ENCODE data around the gene AGK.

DNA sequence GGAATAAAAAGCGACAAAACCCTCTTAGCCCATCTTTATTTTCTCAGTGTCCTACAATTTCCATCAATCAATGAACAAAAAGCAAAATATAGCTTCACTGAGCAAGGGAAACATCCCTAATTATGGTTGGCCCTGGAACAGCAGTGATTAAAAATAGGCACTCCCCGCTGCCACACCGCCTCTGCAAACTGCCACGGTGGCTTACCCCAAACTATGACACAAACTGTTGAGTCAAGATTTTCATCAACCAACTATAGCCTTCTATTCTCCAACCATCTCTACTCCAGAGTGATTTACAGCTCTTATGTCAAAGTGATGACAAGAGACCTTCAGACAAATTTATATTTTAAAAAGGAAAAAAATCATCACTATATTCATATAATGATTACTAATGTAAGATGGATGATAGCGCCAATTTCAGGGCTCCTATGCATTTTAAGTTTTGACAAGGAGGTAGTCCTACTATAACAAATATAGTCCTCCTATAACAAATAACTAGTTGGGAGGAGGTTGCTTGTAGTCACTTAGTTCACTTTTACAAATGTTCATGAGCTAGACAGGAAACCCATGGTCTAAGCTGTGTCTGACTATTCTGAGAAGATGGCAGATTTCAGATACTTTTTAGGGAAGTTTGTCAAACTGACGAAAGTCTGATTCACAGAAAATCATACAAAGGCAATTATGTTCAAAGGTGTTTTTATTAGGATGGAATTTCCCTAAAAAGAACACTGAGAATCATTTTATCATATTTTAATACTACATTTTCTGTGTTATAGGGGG is 124.4 kb downstream of the AGK start:
- no peak for TF ChIP-seq POLR2A (IDR thresholded peaks at IDR 0.05)
- TF ChIP-seq, protein P1, sequence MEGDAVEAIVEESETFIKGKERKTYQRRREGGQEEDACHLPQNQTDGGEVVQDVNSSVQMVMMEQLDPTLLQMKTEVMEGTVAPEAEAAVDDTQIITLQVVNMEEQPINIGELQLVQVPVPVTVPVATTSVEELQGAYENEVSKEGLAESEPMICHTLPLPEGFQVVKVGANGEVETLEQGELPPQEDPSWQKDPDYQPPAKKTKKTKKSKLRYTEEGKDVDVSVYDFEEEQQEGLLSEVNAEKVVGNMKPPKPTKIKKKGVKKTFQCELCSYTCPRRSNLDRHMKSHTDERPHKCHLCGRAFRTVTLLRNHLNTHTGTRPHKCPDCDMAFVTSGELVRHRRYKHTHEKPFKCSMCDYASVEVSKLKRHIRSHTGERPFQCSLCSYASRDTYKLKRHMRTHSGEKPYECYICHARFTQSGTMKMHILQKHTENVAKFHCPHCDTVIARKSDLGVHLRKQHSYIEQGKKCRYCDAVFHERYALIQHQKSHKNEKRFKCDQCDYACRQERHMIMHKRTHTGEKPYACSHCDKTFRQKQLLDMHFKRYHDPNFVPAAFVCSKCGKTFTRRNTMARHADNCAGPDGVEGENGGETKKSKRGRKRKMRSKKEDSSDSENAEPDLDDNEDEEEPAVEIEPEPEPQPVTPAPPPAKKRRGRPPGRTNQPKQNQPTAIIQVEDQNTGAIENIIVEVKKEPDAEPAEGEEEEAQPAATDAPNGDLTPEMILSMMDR (IDR thresholded peaks at IDR 0.05): no peak
